CMK (cell line): ENCODE measurements around the gene GPNMB.
"Not testable (repeated sequence)": the region's sequence is repeated elsewhere in the genome, so short reads cannot be mapped to it uniquely, and the experiment has no call there.

Source experiments
- DNase-seq: peaks from one replicate; pipeline ENCODE4 v3.0.0-alpha.2; 2010; ENCODE audit warnings: low read depth

GPNMB gene

GRCh38 chr7:23306936-23307521 is 60.5 kb downstream of the GPNMB start:
- no peak for DNase-seq

GRCh38 chr7:23308754-23309153 is 62.2 kb downstream of the GPNMB start:
- DNase-seq, result no peak

- DNase-seq, result not testable (repeated sequence)
Measured at GRCh38 chr7:23312141-23312540, 65.6 kb downstream of the GPNMB start.

- no peak for DNase-seq
Measured at GRCh38 chr7:23315366-23315765, 68.8 kb downstream of the GPNMB start.
